ENCODE measurements around the gene ELK3.

Gene ELK3

GRCh38 chr12:96258104-96258961, 64.2 kb downstream of the ELK3 start:
- DNase-seq (ENCODE audit: low spot score), result no peak
- TF ChIP-seq CTCF (IDR thresholded peaks at IDR 0.05; ENCODE audit: borderline replicate concordance, control extremely low read depth, extremely low read depth, insufficient read depth, missing control alignments), result no peak
- in situ Hi-C loops (cut with MboI; ENCODE audit: low sequenced_read_pairs, unreplicated experiment), result no loop called here

GRCh38 chr12:96260231-96260630, 66.1 kb downstream of the ELK3 start:
- in situ Hi-C loops (cut with MboI; ENCODE audit: low sequenced_read_pairs, unreplicated experiment), result no loop called here
- TF ChIP-seq CTCF (IDR thresholded peaks at IDR 0.05; ENCODE audit: borderline replicate concordance, control extremely low read depth, extremely low read depth, insufficient read depth, missing control alignments), result no peak
- DNase-seq (ENCODE audit: low spot score), result no peak

- DNase-seq (ENCODE audit: low spot score), result no peak
- in situ Hi-C loops (cut with MboI; ENCODE audit: low sequenced_read_pairs, unreplicated experiment), result no loop called here
- no peak for TF ChIP-seq CTCF (IDR thresholded peaks at IDR 0.05; ENCODE audit: borderline replicate concordance, control extremely low read depth, extremely low read depth, insufficient read depth, missing control alignments)
These were observed 66.5 kb downstream of the ELK3 start for GRCh38 chr12:96260644-96261043.

GRCh38 chr12:96261557-96261956, 67.4 kb downstream of the ELK3 start:
- in situ Hi-C loops (cut with MboI; ENCODE audit: low sequenced_read_pairs, unreplicated experiment), result no loop called here
- no peak for TF ChIP-seq CTCF (IDR thresholded peaks at IDR 0.05; ENCODE audit: borderline replicate concordance, control extremely low read depth, extremely low read depth, insufficient read depth, missing control alignments)
- DNase-seq (ENCODE audit: low spot score), result no peak

GRCh38 chr12:96263449-96263902, 69.3 kb downstream of the ELK3 start:
- TF ChIP-seq CTCF (IDR thresholded peaks at IDR 0.05; ENCODE audit: borderline replicate concordance, control extremely low read depth, extremely low read depth, insufficient read depth, missing control alignments), result no peak
- in situ Hi-C loops (cut with MboI; ENCODE audit: low sequenced_read_pairs, unreplicated experiment), result no loop called here
- no peak for DNase-seq (ENCODE audit: low spot score)

- no peak for TF ChIP-seq CTCF (IDR thresholded peaks at IDR 0.05; ENCODE audit: borderline replicate concordance, control extremely low read depth, extremely low read depth, insufficient read depth, missing control alignments)
- in situ Hi-C loops (cut with MboI; ENCODE audit: low sequenced_read_pairs, unreplicated experiment), result no loop called here
- no peak for DNase-seq (ENCODE audit: low spot score)
These were observed 71.2 kb downstream of the ELK3 start for GRCh38 chr12:96265400-96265799.
